ENCODE data around the gene PEX11G. TPM values are rescaled to one million over a fixed set of nuclear protein-coding genes. Genes with fewer than 3 reads are reported as not detected.

The PEX11G gene
- total and polyA plus RNA-seq, 2 donors (not counting 3 experiments of a cell fraction or from before 2014, with no cell fraction given): 1.3 to 1.9 TPM

- Histone ChIP-seq H3K9ac (replicated peaks; ENCODE audit: extremely low read depth, insufficient read depth, low read length) (no peak overlapping the region), H3K4me3 (replicated peaks in 1 of 3; ENCODE audit: insufficient read depth in 1 of 3, low read depth in 1 of 3, low read length in 3 of 3) (no peak overlapping the region), H4K20me1 (replicated peaks; ENCODE audit: control insufficient read depth, extremely low read depth, insufficient read depth, low read length) (no peaks in the 10 kb centered on the region), H3K79me2 (ENCODE audit: control insufficient read depth, insufficient read depth, low read length) (no peaks in the 10 kb centered on the region), H2AFZ (ENCODE audit: low read depth, low read length) (no peak overlapping the region), H3K27ac (ENCODE audit: insufficient read depth, low read depth, low read length) (no peak overlapping the region), H3K27me3 (ENCODE audit: control insufficient read depth in 2 of 2, insufficient read depth in 2 of 2, low read length in 2 of 2) (no peaks in the 10 kb centered on the region), H3K4me2 (ENCODE audit: insufficient read depth, low read length) (no peak overlapping the region), H3K36me3 (ENCODE audit: control insufficient read depth in 2 of 2, extremely low read depth in 1 of 2, insufficient read depth in 2 of 2, low read length in 2 of 2) (peaks cover 0 to 28% of the 10 kb centered on the region in 2 experiments), H3K9me1 (replicated peaks; ENCODE audit: control insufficient read depth, extremely low read depth, insufficient read depth, low read length) (no peaks in the 10 kb centered on the region), H3K4me1 (ENCODE audit: control insufficient read depth, extremely low read depth, insufficient read depth, low read length) (no peaks in the 10 kb centered on the region), H3K9me3 (replicated peaks; ENCODE audit: control insufficient read depth, insufficient read depth, low read length) (no peaks in the 10 kb centered on the region)
- ChIA-PET CTCF (no interaction called here), POLR2A (no interaction called here)
- dilution Hi-C loops (cut with MboI; ENCODE audit: extremely low pct_ligation_motif_present, low sequenced_read_pairs): no loop called here
- BruUV-seq (replicated peaks): no TSS peak
- DNase-seq (ENCODE audit: low read depth, low spot score): no peak
- intact Hi-C loops (cut with micrococcal nuclease): no loop called here
- no peak for FAIRE-seq
- TF ChIP-seq MYC (IDR thresholded peaks at IDR 0.05; ENCODE audit: low read depth, low read length) (no peak), JUN (IDR thresholded peaks at IDR 0.05; ENCODE audit: borderline replicate concordance, insufficient read depth, insufficient read length, low read depth) (no peak), POLR2A (IDR thresholded peaks at IDR 0.05; ENCODE audit: low read depth, low read length) (no peak), GATA2 (IDR thresholded peaks at IDR 0.05; ENCODE audit: insufficient read depth, insufficient read length, low read depth, low read length) (no peak), FOS (IDR thresholded peaks at IDR 0.05; ENCODE audit: borderline replicate concordance, insufficient read depth, low read length) (no peak), EZH2 (IDR thresholded peaks at IDR 0.05; ENCODE audit: borderline replicate concordance, low read depth, low read length, severe bottlenecking) (no peak), MAX (IDR thresholded peaks at IDR 0.05; ENCODE audit: insufficient read depth, insufficient read length) (no peak), POLR2AphosphoS5 (IDR thresholded peaks at IDR 0.05; ENCODE audit: insufficient read depth, low read depth, low read length) (no peak), CTCF (IDR thresholded peaks at IDR 0.05; ENCODE audit: extremely low read depth in 1 of 2, insufficient read depth in 1 of 2, low read depth in 1 of 2, low read length in 2 of 2) (no peak)
Measured at GRCh38 chr19:7445104-7445503, 43.7 kb downstream of the PEX11G start.
